ENCODE results near the gene TMEM151B.

DNA sequence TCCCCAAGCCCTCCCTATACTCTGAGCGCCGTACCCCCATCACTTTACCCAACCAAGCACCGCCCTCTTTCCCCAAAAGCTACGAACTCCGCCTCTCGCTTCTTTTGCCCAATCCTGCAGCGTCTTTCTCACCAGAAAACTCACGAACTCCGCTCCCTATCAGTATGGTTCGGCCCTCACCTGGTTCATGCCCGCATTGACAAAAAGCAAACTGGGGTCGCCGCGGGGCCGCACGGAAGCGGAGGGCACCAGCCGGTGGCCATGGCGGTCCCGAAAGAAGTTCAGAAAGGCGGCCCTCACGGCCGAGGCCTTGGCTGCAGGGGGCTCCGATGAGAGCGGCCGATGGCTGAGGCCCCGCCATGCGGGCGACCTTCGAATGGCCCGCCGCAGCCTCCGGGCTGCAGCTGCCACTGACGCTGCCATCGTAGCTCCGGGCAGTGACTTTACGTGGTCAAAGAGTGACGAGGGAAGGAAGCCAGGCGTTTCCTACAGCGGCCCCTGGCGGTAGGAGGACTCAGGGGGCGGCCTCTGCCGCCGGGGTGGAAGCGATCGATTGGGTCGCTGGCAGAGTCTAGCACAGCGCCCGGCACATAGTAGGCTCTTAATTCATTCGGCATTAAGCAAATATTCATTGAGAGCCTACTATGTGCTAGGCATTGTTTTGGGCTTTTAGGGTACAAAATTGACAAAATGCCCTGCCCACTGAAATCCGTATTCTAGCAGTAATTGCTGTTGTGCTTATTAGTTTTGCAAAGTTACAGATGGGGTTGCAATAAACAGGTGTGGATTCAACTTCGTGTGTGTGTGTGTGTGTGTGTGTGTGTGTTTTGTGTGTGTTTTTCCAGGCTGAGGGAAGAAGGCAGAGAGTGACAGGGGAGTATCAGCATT lies 42.9 kb downstream of the TMEM151B start, which contains the start of gene AARS2:
- TF ChIP-seq POLR2A (IDR thresholded peaks at IDR 0.05) = peak in 1 of 2 donors; percentile 53
- TF ChIP-seq, protein P1, sequence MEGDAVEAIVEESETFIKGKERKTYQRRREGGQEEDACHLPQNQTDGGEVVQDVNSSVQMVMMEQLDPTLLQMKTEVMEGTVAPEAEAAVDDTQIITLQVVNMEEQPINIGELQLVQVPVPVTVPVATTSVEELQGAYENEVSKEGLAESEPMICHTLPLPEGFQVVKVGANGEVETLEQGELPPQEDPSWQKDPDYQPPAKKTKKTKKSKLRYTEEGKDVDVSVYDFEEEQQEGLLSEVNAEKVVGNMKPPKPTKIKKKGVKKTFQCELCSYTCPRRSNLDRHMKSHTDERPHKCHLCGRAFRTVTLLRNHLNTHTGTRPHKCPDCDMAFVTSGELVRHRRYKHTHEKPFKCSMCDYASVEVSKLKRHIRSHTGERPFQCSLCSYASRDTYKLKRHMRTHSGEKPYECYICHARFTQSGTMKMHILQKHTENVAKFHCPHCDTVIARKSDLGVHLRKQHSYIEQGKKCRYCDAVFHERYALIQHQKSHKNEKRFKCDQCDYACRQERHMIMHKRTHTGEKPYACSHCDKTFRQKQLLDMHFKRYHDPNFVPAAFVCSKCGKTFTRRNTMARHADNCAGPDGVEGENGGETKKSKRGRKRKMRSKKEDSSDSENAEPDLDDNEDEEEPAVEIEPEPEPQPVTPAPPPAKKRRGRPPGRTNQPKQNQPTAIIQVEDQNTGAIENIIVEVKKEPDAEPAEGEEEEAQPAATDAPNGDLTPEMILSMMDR (IDR thresholded peaks at IDR 0.05) = peak; percentile 88 to 97 (median 93)
